A549 (cell line): ENCODE data around the gene TAC1. TPM values are rescaled to one million over a fixed set of nuclear protein-coding genes. Genes with fewer than 3 reads are reported as not detected.

Experiments used
- ATAC-seq, 2 experiments: fragments of 200-7000 bp in 1 of 2; fragments of >200 bp in 1 of 2; cut with Nextera tagmentation in 1 of 2; cut with Tn5 transposase in 1 of 2; 3 replicates each; pipeline versions ENCODE4 v1.8.0 to v1.9.1; 2018 to 2020; ENCODE audit warnings: mild to moderate bottlenecking in 1 of 2, moderate library complexity in 1 of 2
- CTCF ChIA-PET: fragments of 300-600 bp; sonication (Branson Sonifier 250); formaldehyde crosslinking; extraction: SDS; loops from one replicate; lab custom pipeline; 2021; ENCODE audit warnings: antibody characterized with exemption, inconsistent platforms; lab: Yijun Ruan, JAX
- POLR2A ChIA-PET: fragments of 350-600 bp; formaldehyde crosslinking; extraction: SDS; loops from one replicate; lab custom pipeline; 2021; ENCODE audit warnings: antibody characterized with exemption, inconsistent platforms; lab: Yijun Ruan, JAX
- DNase-seq, 2 experiments: peaks; one replicate each; pipeline versions ENCODE4 v3.0.0 to v3.0.0-alpha.2; 2011 to 2016; ENCODE audit warnings: low read depth in 1 of 2, low spot score in 1 of 2
- FAIRE-seq: peaks from 2 replicates; lab custom pipeline; 2011; peaks lifted over from hg19 to GRCh38; lab: Jason Lieb, UNC
- H3K27ac ChIP-seq, 2 experiments: fragments of >200 bp; sonication (Bioruptor Twin); formaldehyde crosslinking; 3 replicates each; pipeline ENCODE4 v1.5.1; 2016 to 2017
- H3K4me1 ChIP-seq: fragments of >200 bp; sonication (Bioruptor Twin); formaldehyde crosslinking; 3 replicates; pipeline ENCODE4 v1.6.1; 2016
- H3K4me2 ChIP-seq: fragments of >200 bp; sonication (Bioruptor Twin); formaldehyde crosslinking; 3 replicates; pipeline ENCODE4 v1.6.1; 2016
- H3K4me3 ChIP-seq: fragments of >200 bp; sonication (Bioruptor Twin); formaldehyde crosslinking; 3 replicates; pipeline ENCODE4 v1.5.1; 2016
- H3K9me3 ChIP-seq: fragments of >200 bp; sonication (Bioruptor Twin); formaldehyde crosslinking; 3 replicates; pipeline ENCODE4 v1.6.1; 2016
- CHD2 ChIP-seq: fragments of 150-350 bp; IDR thresholded peaks from 2 replicates; pipeline ENCODE4 v1.6.1; 2014; ENCODE audit warnings: low read length; ENCODE audit not compliant: partially characterized antibody
- CHD4 ChIP-seq: fragments of 200-600 bp; sonication (generic); IDR thresholded peaks from 2 replicates; pipeline ENCODE4 v1.6.1; 2016; ENCODE audit warnings: antibody characterized with exemption, mild to moderate bottlenecking, borderline replicate concordance
- FOSL2 ChIP-seq, 2 experiments: fragments of 450-650 bp in 1 of 2; fragments of >200 bp in 1 of 2; sonication (Bioruptor Twin) in 1 of 2; formaldehyde crosslinking; IDR thresholded peaks; 2 replicates each; pipeline versions ENCODE4 v1.5.0 to v1.6.1; 2016 to 2020; ENCODE audit warnings: mild to moderate bottlenecking in 1 of 2, moderate library complexity in 1 of 2
- HOXB13 ChIP-seq: fragments of 250-450 bp; sonication (Bioruptor Pico); IDR thresholded peaks from 2 replicates; pipeline ENCODE4 v1.5.0; 2020; ENCODE audit warnings: low read depth, mild to moderate bottlenecking, moderate library complexity
- KDM1A ChIP-seq: fragments of 200-600 bp; sonication (generic); IDR thresholded peaks from 2 replicates; pipeline ENCODE4 v1.6.1; 2016; ENCODE audit warnings: low read depth, mild to moderate bottlenecking
- MAZ ChIP-seq: fragments of 150-350 bp; IDR thresholded peaks from 2 replicates; pipeline ENCODE4 v1.6.1; 2014; ENCODE audit warnings: antibody characterized with exemption, low read depth, low read length, borderline replicate concordance
- NR3C1 ChIP-seq: fragments of >200 bp; sonication (Bioruptor Twin); formaldehyde crosslinking; IDR thresholded peaks from 3 replicates; pipeline ENCODE4 v1.6.1; 2017
- POLR2AphosphoS2 ChIP-seq: conservative IDR thresholded peaks from 2 replicates; pipeline ENCODE4 v1.6.1; 2012; ENCODE audit warnings: low read length, improper control_type of control experiment, inconsistent platforms
- RCOR1 ChIP-seq: fragments of 150-350 bp; IDR thresholded peaks from 2 replicates; pipeline ENCODE4 v1.6.1; 2014; ENCODE audit warnings: antibody characterized with exemption, low read length, low read depth
- RFX5 ChIP-seq: fragments of 450-650 bp; IDR thresholded peaks from 2 replicates; pipeline ENCODE4 v1.7.1; 2014; ENCODE audit warnings: antibody characterized with exemption, mild to moderate bottlenecking, moderate library complexity
- SREBF2 ChIP-seq: fragments of 450-650 bp; IDR thresholded peaks from 2 replicates; pipeline ENCODE4 v1.6.1; 2014; ENCODE audit warnings: mild to moderate bottlenecking, moderate library complexity
- WGBS: methylation state at CpG from one replicate; pipeline ENCODE4 v1.1.6; 2017; ENCODE audit errors: missing lambda C conversion rate; 5-methylcytosine and 5-hydroxymethylcytosine counted together
- polyA plus RNA-seq, 4 experiments: library from polyadenylated mRNA; depleted of rRNA in 3 of 4; stranded (reverse); fragments of >200 nt; fragmentation: RNase III in 1 of 4; extraction: RNeasy Plus Mini Kit Qiagen cat#74134 plus additional on column Dnase treatment in 1 of 4; gene quantifications; 2 replicates in 3 of 4; 3 replicates in 1 of 4; pipeline ENCODE4 v1.2.3, GENCODE V29; 2011 to 2017
- TF ChIP-seq, protein P1 (sequence below): fragments of >200 bp; sonication (Bioruptor Twin); formaldehyde crosslinking; IDR thresholded peaks from 3 replicates; pipeline ENCODE4 v1.6.1; 2016
- TF ChIP-seq, protein P2 (sequence below): fragments of 450-650 bp; IDR thresholded peaks from 2 replicates; pipeline ENCODE4 v1.6.1; 2014; ENCODE audit warnings: antibody characterized with exemption
- TF ChIP-seq, protein P3 (sequence below): fragments of 200-600 bp; sonication (generic); IDR thresholded peaks from 2 replicates; pipeline ENCODE4 v1.6.1; 2016; ENCODE audit warnings: antibody characterized with exemption, mild to moderate bottlenecking, moderate library complexity

The TAC1 gene
- polyA plus RNA-seq, 2 of the 4 experiments (the other 2 are of a cell fraction), result not detected

DNA sequence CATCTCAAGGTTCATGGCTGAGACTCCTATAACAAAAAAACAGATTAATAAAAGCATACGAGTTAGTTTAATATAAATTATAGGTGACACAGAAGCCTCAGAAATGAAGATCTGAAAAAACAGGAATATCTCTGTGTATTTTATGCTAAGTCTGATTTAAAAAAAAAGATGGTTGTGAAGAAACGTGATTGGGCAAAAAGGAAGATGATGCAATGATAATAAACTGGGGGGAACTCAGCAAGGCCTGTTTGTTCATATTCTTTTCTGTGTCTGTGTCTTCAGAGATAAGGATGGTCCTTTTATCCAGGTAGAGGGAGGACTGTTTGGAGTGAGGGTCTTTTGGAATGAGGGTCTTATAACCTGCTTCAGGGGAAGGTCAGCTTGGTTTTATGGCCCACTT is 25.9 kb downstream of the TAC1 start (continued):
- TF ChIP-seq FOSL2 (IDR thresholded peaks at IDR 0.05) (no peak), FOSL2 (CRISPR knock-in tag; IDR thresholded peaks at IDR 0.05) (no peak)
- TF ChIP-seq, protein P1, sequence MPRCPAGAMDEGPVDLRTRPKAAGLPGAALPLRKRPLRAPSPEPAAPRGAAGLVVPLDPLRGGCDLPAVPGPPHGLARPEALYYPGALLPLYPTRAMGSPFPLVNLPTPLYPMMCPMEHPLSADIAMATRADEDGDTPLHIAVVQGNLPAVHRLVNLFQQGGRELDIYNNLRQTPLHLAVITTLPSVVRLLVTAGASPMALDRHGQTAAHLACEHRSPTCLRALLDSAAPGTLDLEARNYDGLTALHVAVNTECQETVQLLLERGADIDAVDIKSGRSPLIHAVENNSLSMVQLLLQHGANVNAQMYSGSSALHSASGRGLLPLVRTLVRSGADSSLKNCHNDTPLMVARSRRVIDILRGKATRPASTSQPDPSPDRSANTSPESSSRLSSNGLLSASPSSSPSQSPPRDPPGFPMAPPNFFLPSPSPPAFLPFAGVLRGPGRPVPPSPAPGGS, result no peak

DNA sequence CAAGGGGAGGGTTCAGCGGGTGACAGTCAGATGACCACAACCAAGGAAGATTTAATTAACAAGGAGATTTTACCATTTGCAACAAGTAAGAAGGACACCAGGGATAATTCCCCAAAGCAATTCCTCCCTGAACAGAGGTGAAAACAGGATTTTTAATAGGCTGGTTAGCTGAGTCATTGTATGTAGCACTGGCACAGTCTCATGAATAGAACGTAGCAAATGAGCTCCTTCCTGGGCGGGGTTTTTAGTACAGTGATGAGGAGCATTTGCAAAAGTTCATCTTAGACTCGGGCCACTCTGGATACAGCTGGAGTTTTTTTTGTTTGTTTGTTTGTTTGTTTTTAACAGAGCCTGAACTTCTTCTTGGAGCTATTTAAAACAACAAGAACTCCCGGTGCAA is 39.0 kb downstream of the TAC1 start:
- ATAC-seq (peak in 1 of 2 experiments; percentile 42; a peak in 2 of 6 replicates), DNase-seq (peak in 1 of 2 experiments; percentile 23), FAIRE-seq (no peak)
- ChIA-PET CTCF (interaction anchor here (0.6 kb wide), 1 partner anchor 592 kb away, joined by 5 read pairs; no protein-coding TSS in a partner anchor), POLR2A (no interaction called here)
- no peaks in the 10 kb centered on the region for H3K4me1 ChIP-seq
- no peak overlapping the region for H3K4me2 ChIP-seq
- H3K4me3 ChIP-seq, result no peak overlapping the region
- no peaks in the 10 kb centered on the region for H3K9me3 ChIP-seq
- 43% methylated on average over 5 of the region's 5 CpGs for WGBS
- TF ChIP-seq KDM1A, result no peak
- TF ChIP-seq POLR2AphosphoS2, result no peak
- TF ChIP-seq, protein P2, sequence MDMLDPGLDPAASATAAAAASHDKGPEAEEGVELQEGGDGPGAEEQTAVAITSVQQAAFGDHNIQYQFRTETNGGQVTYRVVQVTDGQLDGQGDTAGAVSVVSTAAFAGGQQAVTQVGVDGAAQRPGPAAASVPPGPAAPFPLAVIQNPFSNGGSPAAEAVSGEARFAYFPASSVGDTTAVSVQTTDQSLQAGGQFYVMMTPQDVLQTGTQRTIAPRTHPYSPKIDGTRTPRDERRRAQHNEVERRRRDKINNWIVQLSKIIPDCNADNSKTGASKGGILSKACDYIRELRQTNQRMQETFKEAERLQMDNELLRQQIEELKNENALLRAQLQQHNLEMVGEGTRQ, result no peak
- H3K27ac ChIP-seq, result no peak overlapping the region

DNA sequence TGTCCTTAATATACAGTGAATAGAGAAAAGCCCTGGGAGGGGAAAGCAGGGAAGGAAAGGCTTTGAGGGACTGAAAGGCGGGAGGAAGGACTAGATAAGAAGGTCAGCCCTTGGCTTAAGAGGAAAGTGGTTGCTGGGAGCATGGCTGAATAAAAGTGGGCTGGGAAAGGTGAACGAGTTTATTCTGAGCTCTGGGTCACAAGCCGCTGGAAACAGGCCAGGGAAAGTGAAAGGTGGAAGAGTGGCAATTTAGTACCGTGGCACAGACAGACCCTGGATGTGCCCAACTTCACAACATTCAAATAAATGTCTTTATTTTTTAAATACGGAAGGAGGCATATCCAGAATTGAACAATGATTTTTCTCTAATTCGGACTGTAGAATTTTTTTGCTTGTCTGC is 39.7 kb downstream of the TAC1 start:
- H3K9me3 ChIP-seq, result no peaks in the 10 kb centered on the region
- ChIA-PET POLR2A (no interaction called here), CTCF (interaction anchor here (0.6 kb wide), 1 partner anchor 593 kb away, joined by 5 read pairs; no protein-coding TSS in a partner anchor)
- H3K4me1 ChIP-seq, result no peaks in the 10 kb centered on the region
- no peak overlapping the region for H3K4me3 ChIP-seq
- TF ChIP-seq CHD4 (no peak), RCOR1 (no peak), HOXB13 (no peak), RFX5 (no peak), CHD2 (no peak), NR3C1 (no peak), MAZ (no peak), SREBF2 (no peak)
- TF ChIP-seq, protein P1, result no peak
- TF ChIP-seq, protein P3, sequence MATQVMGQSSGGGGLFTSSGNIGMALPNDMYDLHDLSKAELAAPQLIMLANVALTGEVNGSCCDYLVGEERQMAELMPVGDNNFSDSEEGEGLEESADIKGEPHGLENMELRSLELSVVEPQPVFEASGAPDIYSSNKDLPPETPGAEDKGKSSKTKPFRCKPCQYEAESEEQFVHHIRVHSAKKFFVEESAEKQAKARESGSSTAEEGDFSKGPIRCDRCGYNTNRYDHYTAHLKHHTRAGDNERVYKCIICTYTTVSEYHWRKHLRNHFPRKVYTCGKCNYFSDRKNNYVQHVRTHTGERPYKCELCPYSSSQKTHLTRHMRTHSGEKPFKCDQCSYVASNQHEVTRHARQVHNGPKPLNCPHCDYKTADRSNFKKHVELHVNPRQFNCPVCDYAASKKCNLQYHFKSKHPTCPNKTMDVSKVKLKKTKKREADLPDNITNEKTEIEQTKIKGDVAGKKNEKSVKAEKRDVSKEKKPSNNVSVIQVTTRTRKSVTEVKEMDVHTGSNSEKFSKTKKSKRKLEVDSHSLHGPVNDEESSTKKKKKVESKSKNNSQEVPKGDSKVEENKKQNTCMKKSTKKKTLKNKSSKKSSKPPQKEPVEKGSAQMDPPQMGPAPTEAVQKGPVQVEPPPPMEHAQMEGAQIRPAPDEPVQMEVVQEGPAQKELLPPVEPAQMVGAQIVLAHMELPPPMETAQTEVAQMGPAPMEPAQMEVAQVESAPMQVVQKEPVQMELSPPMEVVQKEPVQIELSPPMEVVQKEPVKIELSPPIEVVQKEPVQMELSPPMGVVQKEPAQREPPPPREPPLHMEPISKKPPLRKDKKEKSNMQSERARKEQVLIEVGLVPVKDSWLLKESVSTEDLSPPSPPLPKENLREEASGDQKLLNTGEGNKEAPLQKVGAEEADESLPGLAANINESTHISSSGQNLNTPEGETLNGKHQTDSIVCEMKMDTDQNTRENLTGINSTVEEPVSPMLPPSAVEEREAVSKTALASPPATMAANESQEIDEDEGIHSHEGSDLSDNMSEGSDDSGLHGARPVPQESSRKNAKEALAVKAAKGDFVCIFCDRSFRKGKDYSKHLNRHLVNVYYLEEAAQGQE, result no peak
- no peak overlapping the region for H3K27ac ChIP-seq
- FAIRE-seq (no peak), DNase-seq (no peak), ATAC-seq (no peak)
- WGBS, result 47% methylated on average over 6 of the region's 6 CpGs
- no peak overlapping the region for H3K4me2 ChIP-seq
